Measurements from ENCODE around the gene TEX51.

The TEX51 gene

DNA sequence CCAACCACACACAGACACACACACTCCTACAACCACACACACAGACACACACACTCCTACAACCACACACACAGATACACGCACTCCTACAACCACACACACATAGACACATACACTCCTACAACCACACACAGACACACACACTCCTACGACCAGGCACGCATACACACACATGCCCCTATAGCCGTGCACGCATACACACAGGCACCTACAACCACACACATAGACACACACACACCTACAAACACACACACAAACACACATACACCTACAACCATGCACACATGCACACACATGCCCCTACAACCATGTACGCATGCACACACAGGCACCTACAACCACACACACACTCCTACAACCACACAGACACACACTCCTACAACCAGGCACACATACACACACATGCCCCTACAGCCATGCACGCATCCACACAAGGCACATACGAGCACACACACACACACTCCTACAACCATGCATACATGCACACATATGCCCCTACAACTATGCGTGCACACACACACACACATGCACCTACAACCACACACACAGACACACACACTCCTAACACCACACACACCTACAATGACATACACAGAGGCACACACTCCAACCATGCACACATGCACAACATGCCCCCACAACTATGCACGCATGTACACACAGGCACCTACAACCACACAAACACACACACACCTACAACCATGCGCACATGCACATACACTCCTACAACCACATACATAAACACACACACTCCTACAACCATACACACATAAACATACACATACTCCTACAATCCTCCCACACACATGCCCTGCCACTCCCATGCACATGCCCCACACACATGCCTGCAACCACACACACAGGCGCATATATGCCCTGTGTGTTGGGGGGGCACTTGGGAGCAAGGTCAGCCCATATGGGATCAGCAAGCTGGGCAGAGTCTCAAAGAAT, 19.1 kb upstream of the TEX51 start:
- DNase-seq = no peak

DNA sequence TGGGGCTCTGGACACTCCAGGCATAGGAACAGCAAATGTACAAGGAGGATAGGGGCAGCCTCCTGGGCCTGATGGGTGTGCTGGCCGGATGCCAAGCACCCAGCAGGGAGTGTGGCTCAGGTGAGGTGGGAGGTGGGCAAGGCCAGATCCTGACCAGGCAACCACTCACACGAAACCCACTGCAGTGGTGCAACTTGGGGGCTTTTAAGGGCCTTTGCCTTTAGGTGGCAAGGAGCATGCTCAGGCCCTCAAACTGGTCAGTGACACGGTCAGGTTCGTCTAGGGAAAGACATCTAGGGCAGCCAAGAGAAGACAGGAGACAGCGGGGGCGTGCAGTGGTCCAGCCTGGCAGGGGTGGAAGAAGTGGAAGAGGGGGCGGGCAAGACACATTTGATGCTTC, 18.4 kb upstream of the TEX51 start:
- no peak for DNase-seq

DNA sequence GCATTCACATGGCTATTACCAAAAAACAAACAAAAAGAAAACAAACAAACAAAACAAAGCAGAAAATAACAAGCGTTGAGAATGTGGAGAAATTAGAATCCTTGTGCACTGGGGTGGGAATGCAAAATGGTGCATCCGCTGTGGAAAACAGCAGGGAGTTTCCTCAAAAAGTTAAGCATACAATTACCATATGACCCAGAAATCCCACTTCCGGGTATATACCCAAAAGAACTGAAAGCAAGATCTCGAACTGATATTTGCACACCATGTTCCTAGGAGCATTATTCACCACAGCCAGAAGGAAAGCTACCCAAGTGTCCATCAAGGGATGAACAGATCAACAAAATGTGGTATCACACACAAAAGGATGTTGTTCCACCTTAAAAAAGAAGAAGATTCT, 17.9 kb upstream of the TEX51 start:
- no peak for DNase-seq

DNA sequence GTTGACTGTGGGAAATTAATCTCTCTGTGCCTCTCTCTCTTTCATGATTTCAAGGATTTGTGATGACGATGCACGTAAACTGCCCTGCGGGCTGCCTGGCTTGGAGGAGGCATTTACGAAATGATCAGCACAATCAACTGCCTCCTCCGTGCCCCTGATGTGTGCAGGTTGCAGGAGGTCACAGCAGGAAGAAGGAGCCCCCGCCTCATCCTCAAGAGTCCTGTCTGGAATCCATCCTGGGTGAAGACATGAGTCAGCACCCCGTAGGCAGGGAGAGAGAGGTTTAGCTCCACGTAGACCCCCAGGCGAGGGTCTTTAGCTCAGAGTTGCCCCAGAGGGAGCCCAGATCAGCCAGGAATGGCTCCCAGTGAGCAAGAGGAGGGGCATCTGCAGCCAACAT, 17.1 kb upstream of the TEX51 start:
- no peak for DNase-seq

DNA sequence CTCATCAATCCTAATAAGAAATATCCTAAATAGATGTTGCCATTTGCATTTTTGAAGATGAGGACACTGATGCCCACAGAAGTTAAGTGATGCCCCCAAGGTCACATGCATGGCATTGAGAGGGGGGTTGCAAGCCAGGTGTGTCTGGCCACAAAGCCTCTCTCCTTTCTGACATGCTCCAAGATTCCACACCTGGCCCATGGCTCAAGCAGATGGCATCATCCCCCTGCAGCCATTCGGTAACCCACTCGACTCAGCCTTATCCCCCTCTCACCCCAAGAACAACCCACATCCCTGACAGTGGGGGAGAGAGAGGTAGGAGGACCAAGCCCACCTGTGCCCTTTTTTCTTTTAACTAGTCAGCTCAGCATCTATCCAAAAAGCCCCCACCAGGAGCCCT, 16.5 kb upstream of the TEX51 start:
- no peak for DNase-seq

DNA sequence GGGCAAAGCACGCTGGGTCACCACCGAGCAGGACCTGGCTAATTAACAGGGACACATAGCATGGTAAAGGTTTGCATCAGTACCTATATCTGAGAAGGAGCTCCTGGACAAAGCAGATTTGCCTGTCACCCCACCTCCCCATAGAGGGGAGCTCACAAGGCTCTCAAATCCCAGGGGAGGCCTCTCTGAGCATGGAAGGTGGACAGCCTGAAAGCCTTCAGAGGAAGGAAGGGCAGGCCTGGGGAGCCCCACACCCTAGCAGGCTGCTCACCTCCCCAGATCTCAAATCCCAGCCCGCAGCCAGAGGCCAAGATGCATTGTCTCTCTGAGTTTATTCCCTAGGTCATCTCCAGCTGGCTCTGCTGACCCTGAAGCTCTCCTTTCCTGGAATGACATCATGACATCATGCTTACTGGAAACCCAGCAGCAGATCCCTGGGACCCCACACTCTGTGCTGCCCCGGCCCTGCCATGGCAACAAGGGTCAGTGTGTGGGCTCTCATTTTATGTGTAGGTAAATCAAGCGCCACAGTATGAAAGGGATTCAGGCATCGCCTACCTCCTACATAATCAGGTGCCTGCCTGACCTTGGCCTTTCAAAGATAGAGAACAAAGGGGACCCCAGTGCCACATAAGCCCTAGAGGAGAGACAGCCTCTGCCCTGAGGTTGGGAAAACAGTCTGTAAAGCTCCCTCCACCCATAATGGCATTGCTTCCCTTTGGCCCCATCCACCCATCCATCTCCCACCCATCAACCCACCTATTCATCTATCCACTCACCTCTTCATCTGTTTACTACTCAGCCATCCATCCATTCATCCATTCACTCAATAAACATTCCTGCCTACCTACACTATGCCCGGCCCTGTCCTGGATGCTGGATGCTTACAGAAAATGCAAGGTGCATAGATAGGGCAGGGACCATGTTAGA, 15.7 kb upstream of the TEX51 start:
- DNase-seq = no peak

DNA sequence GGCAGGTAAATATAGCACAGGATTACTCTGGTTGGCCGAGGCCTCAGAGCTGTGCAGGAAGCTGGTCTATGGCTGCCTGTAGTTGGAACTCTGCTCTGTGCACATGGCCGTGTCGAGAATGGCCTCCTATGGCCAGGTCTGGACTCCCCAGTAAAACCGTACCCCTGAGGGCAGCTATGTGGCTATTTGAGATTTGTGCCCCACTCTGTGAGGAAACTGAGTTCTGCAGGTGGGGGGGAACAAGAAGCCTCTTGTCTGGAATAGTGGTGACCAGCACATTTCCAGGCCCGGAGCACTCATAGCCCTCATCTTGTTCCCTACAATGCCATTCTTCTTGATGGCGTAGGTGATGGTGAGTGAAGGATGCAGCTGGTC, 15.0 kb upstream of the TEX51 start:
- no peak for DNase-seq

DNA sequence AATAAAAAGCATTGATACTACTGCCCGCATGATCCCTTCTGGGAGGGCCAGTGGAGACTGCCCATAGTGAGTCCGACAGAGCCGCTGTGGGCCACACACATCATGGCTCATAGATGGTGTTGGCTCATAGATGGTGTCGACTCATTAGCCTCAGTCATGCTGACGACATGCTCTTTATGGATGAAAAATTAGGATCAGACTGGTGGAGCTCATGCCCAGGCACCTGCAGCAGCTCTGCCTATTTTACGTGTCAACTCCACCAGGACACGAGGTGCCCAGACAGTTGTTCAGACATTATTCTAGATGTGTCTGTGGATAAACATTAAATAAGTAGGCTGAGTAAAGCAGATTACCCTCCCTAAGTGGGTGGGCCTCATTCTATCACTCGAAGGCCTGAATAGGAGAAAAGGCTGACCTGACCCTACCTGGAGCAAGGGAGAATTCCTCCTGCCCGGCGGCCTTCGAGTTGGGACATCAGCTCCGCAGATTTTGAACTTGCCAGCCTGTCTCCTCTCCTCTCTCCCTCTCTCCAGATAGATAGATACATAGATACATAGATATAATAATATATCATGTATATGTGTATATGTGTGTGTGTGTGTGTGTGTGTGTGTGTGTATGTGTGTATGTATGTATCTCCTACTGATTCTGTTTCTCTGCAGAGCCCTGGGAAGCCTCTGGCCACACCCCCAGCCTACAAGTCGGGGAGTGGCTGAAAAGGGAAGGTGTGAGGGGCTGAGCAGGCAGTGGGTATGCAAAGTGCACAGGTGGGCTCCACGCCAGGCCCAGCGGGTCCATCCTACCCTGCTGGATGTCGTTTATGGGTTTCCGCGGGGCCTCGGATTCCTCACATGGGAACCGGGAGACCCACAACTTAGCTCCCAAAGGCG, 13.6 kb upstream of the TEX51 start:
- no peak for DNase-seq

DNA sequence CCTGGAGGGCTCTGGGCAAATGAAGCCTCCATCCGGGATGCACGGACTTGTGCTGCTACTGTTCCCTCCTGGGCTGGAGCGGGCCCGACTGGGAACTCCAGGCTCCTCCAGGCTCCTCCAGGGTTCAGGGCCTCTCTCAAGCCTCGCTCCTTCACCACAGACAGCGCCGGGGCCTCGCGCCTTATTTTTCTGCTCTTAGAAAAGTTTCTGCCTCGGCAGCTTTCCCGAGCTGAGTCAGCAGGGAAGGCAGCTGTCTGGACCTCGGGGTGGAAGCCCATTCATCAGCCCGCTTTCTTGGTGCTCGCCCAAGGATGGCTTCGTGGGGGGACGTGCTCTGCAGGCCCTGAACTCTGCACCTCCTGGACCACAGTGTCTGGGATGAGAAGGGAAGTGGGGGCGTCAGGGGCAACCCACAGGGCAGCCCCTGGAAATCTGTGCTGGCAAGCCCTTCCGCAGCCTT, 12.9 kb upstream of the TEX51 start:
- DNase-seq = no peak

DNA sequence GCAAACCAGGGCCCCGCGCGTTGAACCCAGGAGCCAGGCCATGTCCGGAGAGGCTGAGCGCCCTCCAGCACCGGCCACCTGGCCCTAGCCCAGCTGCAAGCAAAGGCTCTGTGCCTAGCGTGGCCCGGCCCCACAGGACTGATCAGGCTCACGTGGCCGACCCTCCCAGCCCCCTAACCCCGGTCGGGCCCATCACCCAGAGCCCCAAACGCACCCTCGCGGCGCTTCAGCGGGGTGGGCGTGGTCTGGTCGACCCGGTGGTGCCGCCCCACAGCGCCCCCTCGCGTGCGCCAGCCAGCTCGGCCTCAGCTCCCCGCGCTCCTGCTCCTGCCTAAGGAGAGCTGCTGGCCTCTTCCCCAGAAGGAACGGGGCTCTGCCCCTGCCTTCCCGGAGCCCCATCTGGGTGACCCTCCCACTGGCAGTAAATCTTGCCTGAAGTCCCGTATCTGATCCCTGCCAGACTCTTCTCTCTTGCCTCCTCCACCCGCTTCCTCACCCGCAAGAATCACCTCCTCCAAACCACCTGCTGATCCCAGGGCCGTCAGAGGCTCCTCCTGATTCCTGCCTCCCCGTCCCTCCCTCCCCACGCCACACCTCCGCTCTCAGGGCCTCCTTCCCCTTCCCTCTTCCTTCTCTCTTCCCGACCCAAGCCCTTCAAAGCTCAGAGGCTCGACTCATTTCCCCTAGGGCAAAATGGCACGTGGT, 12.3 kb upstream of the TEX51 start:
- no peak for DNase-seq

DNA sequence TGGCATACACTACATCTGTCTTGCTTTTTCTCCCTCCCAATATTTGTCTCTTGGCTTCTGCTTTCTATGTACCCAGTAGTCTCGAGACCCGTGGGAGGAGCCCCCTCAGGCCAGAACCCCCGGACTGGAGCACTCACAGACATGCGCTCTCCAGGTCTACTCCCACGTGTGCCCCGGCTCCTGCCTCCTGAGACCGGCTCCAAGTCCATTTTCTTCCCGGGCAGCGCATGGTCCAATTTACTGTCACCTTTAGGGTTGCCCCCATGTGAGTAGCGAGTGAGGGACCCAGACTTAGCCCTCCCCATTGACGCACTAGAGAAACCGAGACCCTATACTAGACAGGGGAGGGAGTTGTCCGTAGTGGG, 11.8 kb upstream of the TEX51 start:
- no peak for DNase-seq

DNA sequence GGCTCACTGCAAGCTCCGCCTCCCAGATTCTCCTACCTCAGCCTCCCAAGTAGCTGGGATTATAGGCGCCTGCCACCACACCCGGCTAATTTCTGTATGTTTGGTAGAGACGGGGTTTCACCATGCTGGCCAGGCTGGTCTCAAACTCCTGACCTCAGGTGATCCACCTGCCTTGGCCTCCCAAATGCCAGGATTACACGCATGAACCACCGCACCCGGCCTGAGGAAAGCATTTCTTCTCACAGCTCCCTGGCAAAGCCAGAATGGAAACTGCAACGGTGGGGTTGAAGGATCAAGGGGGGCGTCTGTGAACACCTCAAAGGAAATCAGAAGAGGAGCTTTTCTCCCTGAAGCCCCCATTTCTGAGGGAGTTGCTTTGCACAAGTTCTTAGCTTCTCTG, 11.2 kb upstream of the TEX51 start:
- DNase-seq = no peak

DNA sequence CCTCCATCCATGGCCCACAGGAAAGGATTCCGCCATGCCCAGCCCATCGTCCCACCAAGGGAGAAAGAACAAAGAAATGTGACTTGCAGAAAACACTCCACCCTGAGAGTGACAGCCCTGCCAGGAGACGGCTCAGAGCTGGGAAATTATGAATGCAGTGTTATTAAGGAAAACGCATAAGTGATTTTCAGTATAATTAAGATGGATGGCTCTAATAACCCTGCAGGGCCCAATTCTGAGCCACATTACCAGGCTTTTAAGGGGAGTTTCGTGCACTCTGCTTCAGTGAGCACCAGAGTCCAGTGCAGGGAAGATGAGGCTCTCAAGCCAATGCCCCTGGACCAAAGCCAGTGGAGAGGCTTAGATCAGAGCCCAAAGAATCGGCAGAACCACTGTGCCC, 10.6 kb upstream of the TEX51 start:
- no peak for DNase-seq

DNA sequence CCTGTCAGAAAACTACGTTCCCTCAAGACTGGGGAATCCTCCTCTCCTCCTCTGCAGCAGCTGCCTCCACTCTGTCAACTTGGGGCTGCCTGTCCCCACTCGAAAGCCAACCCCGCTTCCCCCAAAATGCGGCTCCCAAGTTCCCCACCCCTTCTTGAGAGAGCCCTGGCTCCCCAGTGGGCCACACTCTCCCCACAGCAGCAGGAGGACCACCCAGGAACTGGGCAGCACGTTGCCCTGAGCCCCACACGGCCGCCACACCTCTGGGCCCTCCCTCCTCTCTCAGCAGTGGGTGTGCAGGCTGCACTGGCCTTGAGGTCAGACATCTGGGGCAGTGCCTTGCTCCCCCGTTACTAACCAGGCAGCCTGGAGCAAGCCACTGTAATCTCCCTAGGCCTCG, 9.6 kb upstream of the TEX51 start:
- no peak for DNase-seq

DNA sequence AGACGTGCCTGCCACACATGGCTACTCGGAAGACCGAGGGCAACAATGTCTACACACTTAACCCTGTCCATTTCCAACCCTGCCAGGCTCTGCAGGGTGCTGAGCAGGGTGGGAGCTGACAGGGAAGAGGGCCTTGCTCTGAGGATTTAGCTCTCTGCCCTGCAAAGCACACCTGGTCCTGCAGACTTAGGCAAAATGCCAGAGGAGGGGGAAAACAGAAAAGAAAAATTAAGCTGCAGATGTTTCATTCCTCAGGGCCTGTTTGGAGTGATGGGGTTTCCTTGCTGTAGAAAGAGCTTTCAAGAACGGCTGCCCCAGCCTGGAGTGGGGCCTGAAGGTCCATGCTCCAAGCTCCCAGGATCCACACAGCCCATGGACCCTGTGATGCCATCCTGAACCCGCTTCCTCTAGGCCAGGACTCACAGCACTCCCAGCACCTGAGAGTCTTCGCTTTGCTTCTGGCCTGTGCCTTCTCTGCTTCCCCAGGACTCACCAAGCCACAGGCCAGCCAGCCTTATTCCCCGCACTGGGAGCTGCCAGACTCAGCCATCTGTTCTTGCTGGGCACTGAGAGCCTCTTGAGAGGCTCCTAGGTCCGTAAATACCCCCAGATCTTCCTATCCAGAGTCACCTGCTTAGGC, 9.1 kb upstream of the TEX51 start:
- no peak for DNase-seq

DNA sequence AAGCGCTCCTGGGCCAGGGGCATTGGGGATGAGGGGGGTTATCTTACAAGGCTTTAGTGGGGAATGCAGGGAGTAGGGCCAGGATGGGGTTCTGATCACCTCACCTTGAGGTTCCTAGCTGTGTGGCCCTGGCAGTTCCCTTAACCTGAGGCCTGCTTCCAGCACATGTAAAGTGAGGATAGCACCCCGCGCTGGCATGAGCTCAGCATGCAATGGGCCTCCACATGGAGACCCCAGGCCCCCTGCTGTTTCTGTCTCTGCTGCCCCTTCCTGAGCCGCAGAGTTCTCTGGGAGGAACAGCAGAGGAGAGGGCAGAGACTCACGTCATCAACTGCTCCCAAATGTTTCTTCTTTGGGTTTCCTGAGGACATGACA, 8.6 kb upstream of the TEX51 start:
- no peak for DNase-seq

DNA sequence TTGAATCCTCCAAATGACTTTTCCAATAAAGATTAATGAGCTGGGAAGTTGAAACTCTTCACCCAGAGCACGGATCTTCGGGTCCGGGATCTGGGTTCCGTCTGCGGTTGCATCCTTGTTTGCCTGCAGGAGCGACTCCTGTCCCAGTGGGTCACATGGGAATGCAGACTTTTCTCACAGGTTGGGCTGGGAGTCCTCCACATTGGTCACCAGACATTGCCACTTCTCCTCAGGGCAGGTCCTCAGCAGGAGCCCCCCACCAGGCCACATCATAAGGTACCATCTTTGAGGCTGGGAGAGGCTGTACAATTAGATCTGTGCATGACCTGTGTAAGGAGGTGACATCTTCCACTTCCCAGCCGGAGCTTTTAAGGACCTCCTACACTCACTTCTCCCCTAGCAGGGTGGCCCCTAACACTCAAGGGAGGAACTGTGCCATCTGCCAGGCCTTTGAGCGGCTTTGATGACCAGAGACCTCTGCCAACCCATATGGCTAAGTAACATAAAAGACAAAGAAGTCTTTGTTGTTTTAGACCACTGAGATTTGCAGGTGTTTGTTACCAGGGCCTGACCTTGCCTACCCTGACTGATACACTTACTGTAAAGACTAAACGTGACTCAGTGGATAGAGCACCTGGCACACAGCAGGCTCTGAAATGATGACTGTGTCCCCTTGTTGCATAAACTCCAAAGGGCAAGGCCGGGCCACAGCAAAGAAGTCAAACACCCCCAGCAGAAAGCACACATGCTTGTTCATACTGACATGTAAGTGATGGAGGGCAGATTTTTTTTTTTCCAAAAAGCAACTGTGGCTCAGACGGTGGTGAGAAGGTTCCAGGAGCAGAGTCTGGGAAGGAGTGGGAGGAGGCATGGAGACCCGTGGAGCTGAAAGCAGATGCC, 7.9 kb upstream of the TEX51 start:
- no peak for DNase-seq

DNA sequence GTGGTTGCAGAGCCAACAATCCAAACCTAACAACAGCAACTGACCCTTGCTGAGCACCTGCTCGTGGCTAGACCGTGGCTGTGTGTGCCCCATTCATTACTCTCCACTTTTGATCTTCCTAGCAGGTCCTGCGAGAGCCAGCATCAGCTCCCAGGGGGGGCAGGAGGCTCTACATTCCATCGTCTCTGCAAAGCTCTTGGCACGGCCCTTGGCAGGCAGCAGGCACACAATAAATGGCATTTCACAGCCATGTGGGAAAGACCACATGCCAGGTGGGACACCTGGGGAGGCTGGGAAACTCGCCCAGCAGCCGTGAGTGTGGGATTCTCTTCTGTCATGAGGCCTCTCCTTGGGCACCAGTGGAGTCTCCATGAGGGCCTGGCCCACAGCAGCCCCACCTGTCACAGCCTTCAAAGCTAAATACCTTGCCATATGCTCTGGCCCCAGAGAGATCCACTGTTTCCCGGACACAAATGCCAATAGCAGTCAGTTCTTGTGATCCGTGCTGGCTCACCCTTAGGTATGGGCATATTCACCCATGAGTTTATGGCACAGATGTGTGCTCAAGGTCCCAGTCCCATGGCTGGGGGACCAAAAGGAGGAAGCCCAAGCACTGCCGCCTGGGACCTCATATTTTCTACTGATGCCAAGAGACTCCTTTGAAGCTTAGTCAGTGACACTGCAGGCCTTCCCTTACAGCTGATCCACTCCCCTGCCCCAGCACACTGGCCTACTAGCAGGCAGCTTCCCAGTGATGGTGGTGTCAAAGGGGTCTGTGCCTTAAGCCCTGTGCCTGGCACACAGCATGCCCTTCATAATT, 6.8 kb upstream of the TEX51 start:
- no peak for DNase-seq

DNA sequence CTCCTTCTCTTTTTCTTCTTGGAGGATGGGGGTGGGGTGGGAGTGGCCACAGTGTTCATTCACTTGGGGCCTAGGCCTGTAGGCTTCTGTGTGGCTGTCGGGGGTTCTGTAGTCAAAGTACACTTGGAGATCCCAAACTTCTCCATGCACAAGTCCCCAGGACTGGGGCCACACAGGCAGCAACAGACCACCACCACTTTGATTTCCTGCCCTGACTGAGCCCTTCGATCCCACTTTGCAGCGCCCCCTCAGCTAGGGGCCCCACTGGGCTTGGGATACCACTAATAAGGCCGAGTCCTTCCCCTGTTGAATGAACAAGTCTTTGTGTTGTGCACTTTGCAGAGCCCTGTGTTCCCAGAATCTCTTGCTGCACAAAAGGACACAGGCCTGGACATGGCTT, 5.5 kb upstream of the TEX51 start:
- DNase-seq = no peak

DNA sequence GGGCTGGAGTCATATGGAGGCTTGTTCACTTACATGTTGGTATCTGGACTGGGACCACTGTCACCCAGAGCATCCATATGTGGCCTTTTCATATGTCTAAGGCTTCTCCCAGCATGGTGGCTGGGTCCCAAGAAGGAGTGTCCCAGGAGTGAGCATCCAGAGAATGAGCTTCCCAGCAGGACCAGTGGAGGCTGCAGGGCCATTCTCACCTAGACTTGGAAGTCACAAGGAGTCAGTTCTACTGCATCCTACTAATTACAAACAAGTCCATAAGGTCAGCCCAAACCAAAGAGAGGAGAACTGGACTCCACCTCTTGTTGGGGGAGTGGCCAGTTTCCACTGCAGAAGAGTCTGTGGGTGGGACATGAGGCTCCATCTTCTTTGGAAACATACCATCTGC, 5.1 kb upstream of the TEX51 start:
- no peak for DNase-seq

Measured in central memory CD4-positive, alpha-beta T cell (primary cell).